ENCODE measurements around the gene PAK6. TPM values are rescaled to one million over a fixed set of nuclear protein-coding genes. Genes with fewer than 3 reads are reported as not detected.

The PAK6 gene
- total and polyA plus RNA-seq, 9 of the 15 experiments (the other 6 are each of a cell fraction or from before 2014, with no cell fraction given), result 0.03 to 0.74 (median 0.16) TPM; not detected in 2

DNA sequence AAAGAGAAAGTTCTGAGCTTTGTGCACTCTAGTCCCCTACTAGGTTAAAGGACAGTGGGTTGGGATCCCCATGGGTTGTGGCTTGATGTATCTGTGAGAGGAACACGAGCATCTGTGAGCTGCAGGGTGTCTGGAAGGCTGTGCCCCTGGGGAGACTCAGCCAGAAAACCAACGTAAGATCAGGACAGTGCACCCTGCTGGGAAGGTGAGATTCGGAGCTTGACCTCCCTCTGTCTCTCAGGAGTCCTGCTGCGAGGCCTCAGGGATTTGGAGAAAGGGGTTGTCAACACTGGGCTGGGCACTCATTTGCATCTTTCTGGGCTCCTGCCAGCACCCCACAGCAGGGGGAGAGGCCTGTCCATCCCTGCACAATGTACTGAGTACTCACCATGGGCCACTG, 28.8 kb downstream of the PAK6 start (continued):
- TF ChIP-seq FIP1L1 (IDR thresholded peaks at IDR 0.05; ENCODE audit: low read depth, low read length, poor library complexity, severe bottlenecking), result no peak
- TF ChIP-seq, protein P1, sequence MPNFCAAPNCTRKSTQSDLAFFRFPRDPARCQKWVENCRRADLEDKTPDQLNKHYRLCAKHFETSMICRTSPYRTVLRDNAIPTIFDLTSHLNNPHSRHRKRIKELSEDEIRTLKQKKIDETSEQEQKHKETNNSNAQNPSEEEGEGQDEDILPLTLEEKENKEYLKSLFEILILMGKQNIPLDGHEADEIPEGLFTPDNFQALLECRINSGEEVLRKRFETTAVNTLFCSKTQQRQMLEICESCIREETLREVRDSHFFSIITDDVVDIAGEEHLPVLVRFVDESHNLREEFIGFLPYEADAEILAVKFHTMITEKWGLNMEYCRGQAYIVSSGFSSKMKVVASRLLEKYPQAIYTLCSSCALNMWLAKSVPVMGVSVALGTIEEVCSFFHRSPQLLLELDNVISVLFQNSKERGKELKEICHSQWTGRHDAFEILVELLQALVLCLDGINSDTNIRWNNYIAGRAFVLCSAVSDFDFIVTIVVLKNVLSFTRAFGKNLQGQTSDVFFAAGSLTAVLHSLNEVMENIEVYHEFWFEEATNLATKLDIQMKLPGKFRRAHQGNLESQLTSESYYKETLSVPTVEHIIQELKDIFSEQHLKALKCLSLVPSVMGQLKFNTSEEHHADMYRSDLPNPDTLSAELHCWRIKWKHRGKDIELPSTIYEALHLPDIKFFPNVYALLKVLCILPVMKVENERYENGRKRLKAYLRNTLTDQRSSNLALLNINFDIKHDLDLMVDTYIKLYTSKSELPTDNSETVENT (CRISPR knock-in tag; IDR thresholded peaks at IDR 0.05), result no peak

DNA sequence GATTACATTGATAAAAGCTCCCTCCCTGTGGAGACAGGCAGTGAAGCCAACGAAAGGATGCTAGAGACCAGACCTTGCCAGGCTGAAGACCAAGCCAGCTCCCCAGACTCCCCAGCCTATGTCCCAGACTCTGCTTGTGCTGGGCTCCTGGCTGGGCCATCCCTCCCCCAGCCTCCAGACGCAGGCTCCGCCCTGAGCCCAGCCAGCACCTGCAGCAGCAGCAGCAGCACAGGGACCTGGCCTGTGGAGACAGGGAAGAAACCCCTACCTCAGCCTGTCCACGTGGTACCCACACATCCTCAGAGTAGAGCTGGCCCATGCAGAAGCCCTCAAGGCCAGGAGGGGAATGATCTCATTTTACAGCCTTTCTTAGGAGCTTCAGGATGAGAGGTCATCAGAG, 30.7 kb downstream of the PAK6 start:
- Histone ChIP-seq H4K20me1 (replicated peaks; ENCODE audit: control insufficient read depth, insufficient read depth, low read length) (0 out of 2 replicates have a peak, but pooled peaks cover 3% of the 10 kb centered on the region), H3K4me1 (replicated peaks in 1 of 2; ENCODE audit: control insufficient read depth in 2 of 2, insufficient read depth in 2 of 2, low read length in 2 of 2) (peaks cover 11 to 46% of the 10 kb centered on the region in 2 experiments), H3K36me3 (ENCODE audit: control insufficient read depth, insufficient read depth, low read length) (no peaks in the 10 kb centered on the region), H3K9ac (ENCODE audit: insufficient read depth in 1 of 2, low read depth in 2 of 2, low read length in 2 of 2) (no peak overlapping the region), H3K9me3 (replicated peaks; ENCODE audit: control insufficient read depth, insufficient read depth, low read depth, low read length) (no peaks in the 10 kb centered on the region), H3K4me2 (ENCODE audit: insufficient read depth, low read length) (no peak overlapping the region), H2AFZ (ENCODE audit: low read depth, low read length) (no peak overlapping the region), H3K27ac (ENCODE audit: extremely low read depth, low read depth, low read length) (no peak overlapping the region), H3K79me2 (ENCODE audit: control insufficient read depth, insufficient read depth, low read length) (no peaks in the 10 kb centered on the region), H3K4me3 (no peak overlapping the region), H3K9me1 (ENCODE audit: control insufficient read depth, insufficient read depth, low read length) (peaks cover 4% of the 10 kb centered on the region), H3K27me3 (ENCODE audit: control insufficient read depth in 2 of 2, insufficient read depth in 2 of 2, low read length in 2 of 2) (peaks cover 0 to 19% of the 10 kb centered on the region in 2 experiments; a peak in 2 of 5 replicates)
- ATAC-seq, result no peak; the same call in 1 of the 3 replicates
- FAIRE-seq, result no peak
- no peak for TF ChIP-seq HLTF (IDR thresholded peaks at IDR 0.05)
- TF ChIP-seq LEF1 (IDR thresholded peaks at IDR 0.05), result no peak
- no peak for TF ChIP-seq HMG20A (CRISPR knock-in tag; conservative IDR thresholded peaks at IDR 0.05)
- no peak for TF ChIP-seq PHF21A (IDR thresholded peaks at IDR 0.05; ENCODE audit: borderline replicate concordance, low read depth)
- no peak for TF ChIP-seq MBD2 (IDR thresholded peaks at IDR 0.05; ENCODE audit: borderline replicate concordance, low read depth)
- no peak for TF ChIP-seq LARP7 (IDR thresholded peaks at IDR 0.05)
- no peak for TF ChIP-seq SMARCB1 (IDR thresholded peaks at IDR 0.05; ENCODE audit: insufficient read length, low read depth)
- intact Hi-C loops (cut with micrococcal nuclease), result loop anchor here (5.0 kb wide), 2 partner anchors 37 to 482 kb away; no protein-coding TSS in a partner anchor
- in situ Hi-C loops (cut with MboI), result loop anchor here (5.0 kb wide), 2 partner anchors 52 to 222 kb away; no protein-coding TSS in a partner anchor
- 13% methylated on average over 4 of the region's 4 CpGs for WGBS (ENCODE audit: insufficient coverage, low coverage, missing lambda C conversion rate)
- ChIA-PET CTCF (ENCODE audit: low intra/inter-chr PET ratio) (interaction anchor here (0.6 to 1.7 kb wide), 2 partner anchors 52 to 620 kb away, joined by 3 to 5 read pairs; no protein-coding TSS in a partner anchor), POLR2A (interaction anchor here (0.6 to 0.7 kb wide), 2 partner anchors 95 to 221 kb away, joined by 3 read pairs; no protein-coding TSS in a partner anchor)
- no TSS peak for BruUV-seq (replicated peaks)
- no peak for DNase-seq (ENCODE audit: extremely low read depth in 1 of 4, low spot score in 3 of 4)

Measured in K562 (cell line).